H7 (cell line): Measurements from ENCODE around the gene IL13. TPM values are rescaled to one million over a fixed set of nuclear protein-coding genes. Genes with fewer than 3 reads are reported as not detected.

Experiments used
- DNase-seq: peaks from one replicate; pipeline ENCODE4 v3.0.0; 2012
- H3K27me3 ChIP-seq: 2 replicates; pipeline ENCODE4 v1.6.0; 2011; ENCODE audit warnings: mild to moderate bottlenecking, low read length; ENCODE audit not compliant: control insufficient read depth, insufficient read depth
- H3K36me3 ChIP-seq: replicated peaks from 2 replicates; pipeline ENCODE4 v1.5.1; 2011; ENCODE audit warnings: low read length; ENCODE audit not compliant: control insufficient read depth, insufficient read depth
- H3K4me3 ChIP-seq: 2 replicates; pipeline ENCODE4 v1.5.1; 2011; ENCODE audit warnings: low read depth, mild to moderate bottlenecking, control low read depth, low read length, moderate library complexity; ENCODE audit not compliant: insufficient read depth
- total RNA-seq: library from RNA; depleted of rRNA; stranded (reverse); fragments of >200 nt; shearing (Covaris generic); gene quantifications from 2 replicates; pipeline ENCODE4 v1.2.3, GENCODE V29; 2014

IL13 gene
- total RNA-seq, 1 experiment from 2014 or later: not detected

GRCh38 chr5:132673939-132674630 is 16.1 kb downstream of the IL13 start, which contains the start of gene IL4:
Gene IL4, plus strand, starts transcription at chr5:132673989. Its CDS starts 62 bp downstream, at chr5:132674051.
- H3K27me3 ChIP-seq: no peaks in the 10 kb centered on the region
- no peak within 1 kb of the TSS for H3K4me3 ChIP-seq
- DNase-seq: no peak
- H3K36me3 ChIP-seq: no peaks in the 10 kb centered on the region

GRCh38 chr5:132674671-132675506 is 16.9 kb downstream of the IL13 start:
- no peaks in the 10 kb centered on the region for H3K36me3 ChIP-seq
- no peak overlapping the region for H3K4me3 ChIP-seq
- no peaks in the 10 kb centered on the region for H3K27me3 ChIP-seq
- peak; percentile 33 for DNase-seq

- no peaks in the 10 kb centered on the region for H3K36me3 ChIP-seq
- H3K4me3 ChIP-seq: no peak overlapping the region
- no peak for DNase-seq
- no peaks in the 10 kb centered on the region for H3K27me3 ChIP-seq
Observed at GRCh38 chr5:132675936-132676689, 18.1 kb downstream of the IL13 start.

- peak; percentile 76 for DNase-seq
- Histone ChIP-seq H3K4me3 (no peak overlapping the region), H3K27me3 (no peaks in the 10 kb centered on the region), H3K36me3 (no peaks in the 10 kb centered on the region)
Observed at GRCh38 chr5:132677191-132677590, 19.2 kb downstream of the IL13 start.

- H3K4me3 ChIP-seq: no peak overlapping the region
- no peaks in the 10 kb centered on the region for H3K36me3 ChIP-seq
- peak; percentile 13 for DNase-seq
- H3K27me3 ChIP-seq: no peaks in the 10 kb centered on the region
Observed at GRCh38 chr5:132677682-132678400, 19.9 kb downstream of the IL13 start.

- DNase-seq: no peak
- Histone ChIP-seq H3K4me3 (no peak overlapping the region), H3K36me3 (no peaks in the 10 kb centered on the region), H3K27me3 (no peaks in the 10 kb centered on the region)
Observed at GRCh38 chr5:132678735-132679134, 20.8 kb downstream of the IL13 start.

- no peaks in the 10 kb centered on the region for H3K36me3 ChIP-seq
- H3K4me3 ChIP-seq: no peak overlapping the region
- H3K27me3 ChIP-seq: no peaks in the 10 kb centered on the region
- no peak for DNase-seq
Observed at GRCh38 chr5:132679166-132679565, 21.2 kb downstream of the IL13 start.

- no peak for DNase-seq
- H3K36me3 ChIP-seq: no peaks in the 10 kb centered on the region
- no peak overlapping the region for H3K4me3 ChIP-seq
- H3K27me3 ChIP-seq: no peaks in the 10 kb centered on the region
Observed at GRCh38 chr5:132679717-132680380, 21.9 kb downstream of the IL13 start.

- Histone ChIP-seq H3K36me3 (no peaks in the 10 kb centered on the region), H3K4me3 (no peak overlapping the region), H3K27me3 (no peaks in the 10 kb centered on the region)
- DNase-seq: no peak
Observed at GRCh38 chr5:132680780-132681475, 23.0 kb downstream of the IL13 start.

GRCh38 chr5:132681476-132681831 is 23.5 kb downstream of the IL13 start:
- Histone ChIP-seq H3K4me3 (no peak overlapping the region), H3K36me3 (no peaks in the 10 kb centered on the region), H3K27me3 (no peaks in the 10 kb centered on the region)
- no peak for DNase-seq

- H3K27me3 ChIP-seq: no peaks in the 10 kb centered on the region
- DNase-seq: no peak
- H3K36me3 ChIP-seq: no peaks in the 10 kb centered on the region
- no peak overlapping the region for H3K4me3 ChIP-seq
Observed at GRCh38 chr5:132681983-132682382, 24.0 kb downstream of the IL13 start.

GRCh38 chr5:132684491-132684890 is 26.5 kb downstream of the IL13 start:
- DNase-seq: no peak
- no peaks in the 10 kb centered on the region for H3K27me3 ChIP-seq
- H3K36me3 ChIP-seq: no peaks in the 10 kb centered on the region
- H3K4me3 ChIP-seq: no peak overlapping the region

- no peak for DNase-seq
- Histone ChIP-seq H3K36me3 (no peaks in the 10 kb centered on the region), H3K4me3 (no peak overlapping the region), H3K27me3 (no peaks in the 10 kb centered on the region)
Observed at GRCh38 chr5:132684922-132685720, 27.1 kb downstream of the IL13 start.
